22Rv1 (cell line): ENCODE results near the gene WDTC1.

Source experiments
- ZFX ChIP-seq: fragments of 450-650 bp; IDR thresholded peaks from 2 replicates; pipeline ENCODE4 v1.6.1; 2017; ENCODE audit warnings: antibody characterized with exemption, borderline replicate concordance
- TF ChIP-seq, protein P1 (sequence below): fragments of 450-650 bp; IDR thresholded peaks from 2 replicates; pipeline ENCODE4 v1.5.1; 2017; ENCODE audit warnings: mild to moderate bottlenecking

DNA sequence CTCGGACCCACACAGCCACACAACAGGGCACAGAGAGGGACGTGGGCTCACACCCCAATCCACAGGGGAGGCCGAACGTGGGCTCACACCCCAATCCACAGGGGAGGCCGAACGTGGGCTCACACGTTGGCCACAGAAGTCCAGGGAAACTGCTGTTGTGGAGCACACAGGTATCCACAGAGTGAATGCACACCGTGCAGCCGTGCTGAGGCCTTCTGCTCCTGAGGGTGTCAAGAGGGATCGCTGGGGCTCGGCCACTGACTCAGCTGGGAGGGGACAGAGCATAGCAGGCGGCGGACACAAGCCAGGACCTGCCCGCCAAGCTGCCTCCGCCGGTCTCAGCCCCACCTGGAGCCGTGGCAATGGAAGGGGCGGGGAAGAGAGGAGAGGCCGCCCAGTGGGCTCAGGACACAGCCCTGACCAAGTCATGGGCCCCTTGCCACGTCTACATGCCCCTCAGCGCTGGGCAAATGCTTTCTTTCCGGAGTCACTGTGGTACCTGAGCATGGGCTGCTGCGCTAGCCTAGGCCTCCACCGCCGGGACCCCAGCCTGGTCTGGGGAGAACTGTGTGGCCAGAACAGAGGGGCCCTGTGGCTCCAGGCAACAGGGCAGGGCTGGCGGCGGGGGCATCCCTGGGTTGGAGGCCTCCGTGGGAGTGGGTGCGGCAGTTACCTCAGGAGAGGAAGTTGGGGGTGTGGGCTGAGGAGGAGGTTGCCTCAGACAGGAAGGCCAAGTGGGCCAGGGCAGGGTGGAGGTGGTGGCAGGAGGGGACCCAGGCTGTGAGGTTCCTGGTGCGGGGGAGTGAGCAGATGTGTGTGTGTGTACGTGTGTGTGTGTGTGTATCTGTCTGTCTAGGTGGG, 108.6 kb downstream of the WDTC1 start:
- TF ChIP-seq, protein P1, sequence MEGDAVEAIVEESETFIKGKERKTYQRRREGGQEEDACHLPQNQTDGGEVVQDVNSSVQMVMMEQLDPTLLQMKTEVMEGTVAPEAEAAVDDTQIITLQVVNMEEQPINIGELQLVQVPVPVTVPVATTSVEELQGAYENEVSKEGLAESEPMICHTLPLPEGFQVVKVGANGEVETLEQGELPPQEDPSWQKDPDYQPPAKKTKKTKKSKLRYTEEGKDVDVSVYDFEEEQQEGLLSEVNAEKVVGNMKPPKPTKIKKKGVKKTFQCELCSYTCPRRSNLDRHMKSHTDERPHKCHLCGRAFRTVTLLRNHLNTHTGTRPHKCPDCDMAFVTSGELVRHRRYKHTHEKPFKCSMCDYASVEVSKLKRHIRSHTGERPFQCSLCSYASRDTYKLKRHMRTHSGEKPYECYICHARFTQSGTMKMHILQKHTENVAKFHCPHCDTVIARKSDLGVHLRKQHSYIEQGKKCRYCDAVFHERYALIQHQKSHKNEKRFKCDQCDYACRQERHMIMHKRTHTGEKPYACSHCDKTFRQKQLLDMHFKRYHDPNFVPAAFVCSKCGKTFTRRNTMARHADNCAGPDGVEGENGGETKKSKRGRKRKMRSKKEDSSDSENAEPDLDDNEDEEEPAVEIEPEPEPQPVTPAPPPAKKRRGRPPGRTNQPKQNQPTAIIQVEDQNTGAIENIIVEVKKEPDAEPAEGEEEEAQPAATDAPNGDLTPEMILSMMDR = no peak
- no peak for TF ChIP-seq ZFX
